Uterus (tissue), 4 donors: ENCODE measurements around the gene PLA2G4C. TPM values are rescaled to one million over a fixed set of nuclear protein-coding genes. Genes with fewer than 3 reads are reported as not detected.

Source experiments
- DNase-seq, 2 donors: peaks; one replicate each; pipeline ENCODE4 v3.0.0-alpha.2; 2019 to 2020
- H3K27ac ChIP-seq, 2 donors: fragments of 200-600 bp; sonication (generic); 1 replicate in 1 of 2; 2 replicates in 1 of 2; pipeline ENCODE4 v1.5.1; 2016 to 2018
- H3K27me3 ChIP-seq, 2 donors: fragments of 200-600 bp; sonication (generic); one replicate each; pipeline ENCODE4 v1.5.1; 2018 to 2019; ENCODE audit warnings: control low read depth in 1 of 2
- H3K36me3 ChIP-seq, 2 donors: fragments of 200-600 bp; sonication (generic); one replicate each; pipeline ENCODE4 v1.5.1; 2019; ENCODE audit warnings: control low read depth in 1 of 2
- H3K4me1 ChIP-seq, 2 donors: fragments of 200-600 bp; sonication (generic); one replicate each; pipeline ENCODE4 v1.5.1; 2018 to 2019; ENCODE audit warnings: control low read depth in 1 of 2
- H3K4me3 ChIP-seq, 2 donors: fragments of 200-600 bp; sonication (generic); 1 replicate in 1 of 2; 2 replicates in 1 of 2; pipeline ENCODE4 v1.5.1; 2018 to 2019; ENCODE audit warnings: mild to moderate bottlenecking in 1 of 2
- H3K9me3 ChIP-seq, 2 donors: fragments of 200-600 bp; sonication (generic); one replicate each; pipeline ENCODE4 v1.5.1; 2019; ENCODE audit warnings: control low read depth in 1 of 2
- CTCF ChIP-seq, 4 experiments: fragments of 200-600 bp in 2 of 4; fragments of 450-650 bp in 2 of 4; sonication (generic) in 2 of 4; IDR thresholded peaks; one replicate each; pipeline ENCODE4 v1.5.1; 2016 to 2019; ENCODE audit warnings: antibody characterized with exemption in 4 of 4, mild to moderate bottlenecking in 2 of 4, moderate library complexity in 1 of 4
- POLR2A ChIP-seq, 2 donors: fragments of 450-650 bp; IDR thresholded peaks; one replicate each; pipeline ENCODE4 v1.6.1; 2016; ENCODE audit warnings: antibody characterized with exemption in 2 of 2, mild to moderate bottlenecking in 1 of 2, moderate library complexity in 1 of 2
- intact Hi-C: fragments of 100-400 bp; cut with DNase I; formaldehyde crosslinking; loops from one replicate; pipeline ENCODE4 v1.15.1; 2023; ENCODE audit warnings: low total_unique reads
- total RNA-seq, 4 donors: library from RNA; depleted of rRNA in 3 of 4; stranded (reverse); fragments of >200 nt in 3 of 4; gene quantifications; one replicate each; pipeline versions ENCODE4 v1.1.0 to v1.2.4, GENCODE V29; 2014 to 2023
- donor health status: DM: yes; HTN: yes; CAD: no.

The PLA2G4C gene
- total RNA-seq, 4 donors from 2014 or later = 2.1 to 15.6 (median 5.3) TPM

- intact Hi-C loops = no loop called here
- no peaks in the 10 kb centered on the region for H3K36me3 ChIP-seq
- no peak for TF ChIP-seq CTCF (IDR thresholded peaks at IDR 0.05)
- no peak for TF ChIP-seq POLR2A (IDR thresholded peaks at IDR 0.05)
- no peak for DNase-seq
- H3K4me3 ChIP-seq = no peak overlapping the region
- no peaks in the 10 kb centered on the region for H3K9me3 ChIP-seq
- H3K27ac ChIP-seq = no peak overlapping the region
- no peaks in the 10 kb centered on the region for H3K4me1 ChIP-seq
- no peaks in the 10 kb centered on the region for H3K27me3 ChIP-seq
Measured at GRCh38 chr19:48136547-48136946, 25.9 kb upstream of the PLA2G4C start.

- DNase-seq = no peak
- Histone ChIP-seq H3K9me3 (no peaks in the 10 kb centered on the region), H3K27me3 (no peaks in the 10 kb centered on the region), H3K36me3 (no peaks in the 10 kb centered on the region), H3K4me3 (no peak overlapping the region), H3K27ac (no peak overlapping the region), H3K4me1 (no peaks in the 10 kb centered on the region)
- TF ChIP-seq POLR2A (IDR thresholded peaks at IDR 0.05) (no peak), CTCF (IDR thresholded peaks at IDR 0.05) (no peak)
- intact Hi-C loops = no loop called here
Measured at GRCh38 chr19:48135411-48135810, 24.8 kb upstream of the PLA2G4C start.

GRCh38 chr19:48133094-48133493 is 22.5 kb upstream of the PLA2G4C start:
- intact Hi-C loops = no loop called here
- no peaks in the 10 kb centered on the region for H3K36me3 ChIP-seq
- no peaks in the 10 kb centered on the region for H3K4me1 ChIP-seq
- H3K9me3 ChIP-seq = no peaks in the 10 kb centered on the region
- DNase-seq = no peak
- no peak overlapping the region for H3K4me3 ChIP-seq
- no peak for TF ChIP-seq CTCF (IDR thresholded peaks at IDR 0.05)
- TF ChIP-seq POLR2A (IDR thresholded peaks at IDR 0.05) = no peak
- no peaks in the 10 kb centered on the region for H3K27me3 ChIP-seq
- H3K27ac ChIP-seq = no peak overlapping the region

- Histone ChIP-seq H3K9me3 (no peaks in the 10 kb centered on the region), H3K27ac (no peak overlapping the region), H3K4me3 (no peak overlapping the region), H3K4me1 (no peaks in the 10 kb centered on the region), H3K27me3 (no peaks in the 10 kb centered on the region), H3K36me3 (no peaks in the 10 kb centered on the region)
- intact Hi-C loops = no loop called here
- DNase-seq = no peak
- no peak for TF ChIP-seq POLR2A (IDR thresholded peaks at IDR 0.05)
- TF ChIP-seq CTCF (IDR thresholded peaks at IDR 0.05) = no peak
Measured at GRCh38 chr19:48127561-48127960, 16.9 kb upstream of the PLA2G4C start.

GRCh38 chr19:48123907-48124651 is 13.5 kb upstream of the PLA2G4C start:
- Histone ChIP-seq H3K4me3 (no peak overlapping the region), H3K36me3 (no peaks in the 10 kb centered on the region), H3K27ac (no peak overlapping the region), H3K4me1 (no peaks in the 10 kb centered on the region), H3K27me3 (no peaks in the 10 kb centered on the region), H3K9me3 (no peaks in the 10 kb centered on the region)
- intact Hi-C loops = no loop called here
- TF ChIP-seq CTCF (IDR thresholded peaks at IDR 0.05) = no peak
- no peak for TF ChIP-seq POLR2A (IDR thresholded peaks at IDR 0.05)
- no peak for DNase-seq
